Measurements from ENCODE around the gene TMC8.

- TF ChIP-seq ZNF398 (tag by site-specific recombination; IDR thresholded peaks at IDR 0.05) (no peak), ZNF274 (IDR thresholded peaks at IDR 0.05; ENCODE audit: low read length) (no peak), ZNF274 (tag by site-specific recombination; IDR thresholded peaks at IDR 0.05; ENCODE audit: borderline replicate concordance) (no peak), PBX3 (CRISPR knock-in tag; IDR thresholded peaks at IDR 0.05) (no peak), ZNF19 (tag by site-specific recombination; IDR thresholded peaks at IDR 0.05; ENCODE audit: low read depth) (no peak), KLF17 (tag by site-specific recombination; IDR thresholded peaks at IDR 0.05) (no peak), YY1 (tag by site-specific recombination; IDR thresholded peaks at IDR 0.05) (no peak), TCF7L2 (IDR thresholded peaks at IDR 0.05; ENCODE audit: borderline replicate concordance, low read depth, low read length) (no peak), CTCF (tag by site-specific recombination; IDR thresholded peaks at IDR 0.05) (no peak), GLI4 (tag by site-specific recombination; IDR thresholded peaks at IDR 0.05) (no peak), SCRT2 (tag by site-specific recombination; IDR thresholded peaks at IDR 0.05) (no peak)
These were observed 2.2 kb downstream of the TMC8 start for GRCh38 chr17:78132767-78133178.
